H9 (cell line): Measurements from ENCODE around the gene PALD1. TPM values are rescaled to one million over a fixed set of nuclear protein-coding genes. Genes with fewer than 3 reads are reported as not detected.

Experiments used
- DNase-seq: peaks from one replicate; pipeline ENCODE4 v3.0.0-alpha.2; 2017
- H2AFZ ChIP-seq: one replicate; pipeline ENCODE4 v1.6.1; 2013; ENCODE audit warnings: mild to moderate bottlenecking, low read length, control low read depth, moderate library complexity
- H2AK5ac ChIP-seq: 2 replicates; pipeline ENCODE4 v1.6.1; 2013; ENCODE audit warnings: low read length, control low read depth, mixed read lengths; ENCODE audit not compliant: insufficient read length
- H2BK120ac ChIP-seq: one replicate; pipeline ENCODE4 v1.6.1; 2013; ENCODE audit warnings: low read depth, mild to moderate bottlenecking, low read length, control low read depth, inconsistent platforms; ENCODE audit not compliant: poor library complexity, severe bottlenecking
- H2BK12ac ChIP-seq: 2 replicates; pipeline ENCODE4 v1.6.1; 2013; ENCODE audit warnings: low read length, control low read depth, mixed read lengths, low read depth; ENCODE audit not compliant: insufficient read length
- H2BK15ac ChIP-seq: 2 replicates; pipeline ENCODE4 v1.6.1; 2013; ENCODE audit warnings: low read depth, low read length, control low read depth
- H2BK20ac ChIP-seq: one replicate; pipeline ENCODE4 v1.6.1; 2013; ENCODE audit warnings: low read depth, mild to moderate bottlenecking, low read length, control low read depth, inconsistent platforms; ENCODE audit not compliant: poor library complexity, severe bottlenecking
- H2BK5ac ChIP-seq: 2 replicates; pipeline ENCODE4 v1.6.1; 2013; ENCODE audit warnings: low read length, control low read depth, mixed read lengths; ENCODE audit not compliant: insufficient read length
- H3K14ac ChIP-seq: 2 replicates; pipeline ENCODE4 v1.6.1; 2013; ENCODE audit warnings: low read length, control low read depth; ENCODE audit not compliant: insufficient read depth
- H3K18ac ChIP-seq: 2 replicates; pipeline ENCODE4 v1.6.1; 2013; ENCODE audit warnings: low read depth, mild to moderate bottlenecking, mixed read lengths, low read length, control low read depth; ENCODE audit not compliant: insufficient read length
- H3K23ac ChIP-seq: 2 replicates; pipeline ENCODE4 v1.6.1; 2013; ENCODE audit warnings: low read length, control low read depth, mixed read lengths, low read depth; ENCODE audit not compliant: insufficient read length
- H3K23me2 ChIP-seq: 2 replicates; pipeline ENCODE4 v1.6.1; 2013; ENCODE audit warnings: low read depth, mild to moderate bottlenecking, mixed read lengths, low read length, control low read depth; ENCODE audit not compliant: insufficient read length, poor library complexity, severe bottlenecking
- H3K27ac ChIP-seq: 2 replicates; pipeline ENCODE4 v1.5.1; 2013; ENCODE audit warnings: low read length, control low read depth, mixed read lengths, low read depth; ENCODE audit not compliant: insufficient read length
- H3K27me3 ChIP-seq: 2 replicates; pipeline ENCODE4 v1.6.1; 2013; ENCODE audit warnings: low read length, control low read depth, inconsistent platforms; ENCODE audit not compliant: insufficient read depth
- H3K4ac ChIP-seq: 2 replicates; pipeline ENCODE4 v1.6.1; 2013; ENCODE audit warnings: low read depth, mild to moderate bottlenecking, control low read depth, inconsistent platforms, low read length, moderate library complexity
- H3K4me1 ChIP-seq: 2 replicates; pipeline ENCODE4 v1.6.1; 2013; ENCODE audit warnings: low read length, control low read depth, inconsistent platforms; ENCODE audit not compliant: insufficient read depth
- H3K4me2 ChIP-seq: 2 replicates; pipeline ENCODE4 v1.6.1; 2013; ENCODE audit warnings: low read length, control low read depth, mixed read lengths; ENCODE audit not compliant: insufficient read length, insufficient read depth
- H3K56ac ChIP-seq: 2 replicates; pipeline ENCODE4 v1.6.1; 2013; ENCODE audit warnings: low read depth, mild to moderate bottlenecking, mixed read lengths, low read length, control low read depth; ENCODE audit not compliant: insufficient read length
- H3K79me1 ChIP-seq: 2 replicates; pipeline ENCODE4 v1.6.1; 2013; ENCODE audit warnings: low read depth, mild to moderate bottlenecking, moderate library complexity, low read length, control low read depth, inconsistent platforms; ENCODE audit not compliant: insufficient read depth, poor library complexity, severe bottlenecking
- H3K79me2 ChIP-seq: 2 replicates; pipeline ENCODE4 v1.6.1; 2013; ENCODE audit warnings: low read length, control low read depth, inconsistent platforms; ENCODE audit not compliant: insufficient read depth
- H3K9ac ChIP-seq: 2 replicates; pipeline ENCODE4 v1.6.1; 2013; ENCODE audit warnings: low read length, control low read depth, mixed read lengths; ENCODE audit not compliant: insufficient read length; ENCODE audit errors: extremely low read depth
- H3K9me3 ChIP-seq: one replicate; pipeline ENCODE4 v1.6.1; 2013; ENCODE audit warnings: low read depth, low read length, inconsistent platforms; ENCODE audit not compliant: control insufficient read depth
- H3T11ph ChIP-seq: one replicate; pipeline ENCODE4 v1.6.1; 2013; ENCODE audit warnings: mild to moderate bottlenecking, low read length, control low read depth, inconsistent platforms
- H4K20me1 ChIP-seq: one replicate; pipeline ENCODE4 v1.6.1; 2013; ENCODE audit not compliant: control insufficient read depth, insufficient read length, insufficient read depth
- H4K5ac ChIP-seq: 2 replicates; pipeline ENCODE4 v1.6.1; 2013; ENCODE audit warnings: low read depth, mild to moderate bottlenecking, mixed read lengths, low read length, control low read depth; ENCODE audit not compliant: insufficient read length
- H4K8ac ChIP-seq: replicated peaks from 2 replicates; pipeline ENCODE4 v1.6.1; 2013; ENCODE audit warnings: low read length, control low read depth, mixed read lengths, low read depth; ENCODE audit not compliant: insufficient read length
- H4K91ac ChIP-seq: 2 replicates; pipeline ENCODE4 v1.6.1; 2013; ENCODE audit warnings: low read depth, mild to moderate bottlenecking, moderate library complexity, mixed read lengths, low read length, control low read depth; ENCODE audit not compliant: insufficient read length
- H3K27ac Mint-ChIP-seq, 3 experiments: 2 replicates in 2 of 3; 3 replicates in 1 of 3; pipeline ENCODE4 v1.8.0; 2020 to 2021; ENCODE audit warnings: mixed read lengths in 3 of 3, mild to moderate bottlenecking in 1 of 3, moderate library complexity in 1 of 3
- H3K27me3 Mint-ChIP-seq: 2 replicates; pipeline ENCODE4 v1.8.0; 2021; ENCODE audit warnings: low read depth, mild to moderate bottlenecking, moderate library complexity, mixed read lengths
- H3K36me3 Mint-ChIP-seq, 3 experiments: 2 replicates in 2 of 3; 3 replicates in 1 of 3; pipeline ENCODE4 v1.8.0; 2020 to 2021; ENCODE audit warnings: low read depth in 3 of 3, mixed read lengths in 3 of 3; ENCODE audit not compliant: insufficient read depth in 1 of 3
- H3K4me1 Mint-ChIP-seq, 2 experiments: 2 replicates each; pipeline ENCODE4 v1.8.0; 2020; ENCODE audit warnings: mixed read lengths in 2 of 2
- H3K4me3 Mint-ChIP-seq, 2 experiments: 2 replicates in 1 of 2; 3 replicates in 1 of 2; pipeline ENCODE4 v1.8.0; 2020 to 2021; ENCODE audit warnings: mild to moderate bottlenecking in 2 of 2, mixed read lengths in 2 of 2, moderate library complexity in 1 of 2
- H3K9me3 Mint-ChIP-seq, 2 experiments: 2 replicates in 1 of 2; 3 replicates in 1 of 2; pipeline ENCODE4 v1.8.0; 2020; ENCODE audit warnings: mild to moderate bottlenecking in 2 of 2, mixed read lengths in 2 of 2, moderate library complexity in 1 of 2
- WGBS: extraction: QIAGEN DNeasy Blood & Tissue Kit; methylation state at CpG from one replicate; pipeline ENCODE4 v1.1.7; 2013; ENCODE audit warnings: missing lambda C conversion rate, low lambda C conversion rate, mixed read lengths; ENCODE audit not compliant: insufficient read length; ENCODE audit errors: extremely low coverage; 5-methylcytosine and 5-hydroxymethylcytosine counted together
- total RNA-seq: library from RNA; stranded (reverse); gene quantifications from 2 replicates; pipeline ENCODE4 v1.2.1, GENCODE V29; 2021
- TF ChIP-seq, protein P1 (sequence below): fragments of 200-600 bp; sonication (generic); conservative IDR thresholded peaks from 3 replicates; pipeline ENCODE4 v1.8.0; 2021; ENCODE audit warnings: antibody characterized with exemption, mild to moderate bottlenecking

The PALD1 gene
- total RNA-seq, 1 experiment from 2014 or later, result 21.1 TPM

DNA sequence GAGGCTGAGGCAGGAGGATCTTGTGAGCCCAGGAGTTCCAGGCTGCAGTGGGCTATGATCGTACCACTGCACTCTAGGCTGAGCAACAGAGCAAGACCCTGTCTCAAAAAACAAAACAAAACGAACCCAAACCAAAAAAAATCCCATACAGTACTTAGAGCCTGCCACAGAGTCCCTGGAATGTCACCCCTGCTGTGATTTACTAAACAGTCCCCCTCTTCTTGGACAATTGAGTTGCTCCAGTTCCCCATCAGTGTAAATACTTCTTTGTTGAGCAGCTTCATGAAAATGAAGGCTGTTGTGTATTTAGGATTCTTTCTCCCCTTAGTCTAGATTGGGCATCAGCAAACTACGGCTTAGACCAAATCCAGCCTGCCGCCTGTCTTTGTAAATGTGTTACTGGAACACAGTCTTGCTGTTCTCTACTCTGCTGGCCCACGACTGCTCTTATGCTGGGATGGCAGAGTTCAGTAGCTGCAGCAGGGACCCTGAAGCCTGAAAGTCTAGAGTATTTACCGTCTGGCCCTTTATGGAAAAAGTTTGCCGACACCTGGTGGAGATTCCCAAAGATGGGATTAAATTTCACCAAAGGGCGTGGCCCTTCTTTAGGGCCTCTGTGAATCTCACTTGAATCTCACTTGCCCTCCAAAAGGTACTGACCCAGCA lies 57.8 kb downstream of the PALD1 start:
- H3K18ac ChIP-seq, result no peak overlapping the region
- H3K9ac ChIP-seq, result no peak overlapping the region
- H3K9me3 Mint-ChIP-seq, result no peaks in the 10 kb centered on the region
- no peaks in the 10 kb centered on the region for H3K79me1 ChIP-seq
- H4K5ac ChIP-seq, result no peak overlapping the region
- H3K27me3 Mint-ChIP-seq, result no peaks in the 10 kb centered on the region
- no peaks in the 10 kb centered on the region; the same call in 1 of the 2 replicates for H3K4me1 ChIP-seq
- no peak overlapping the region for H3K14ac ChIP-seq
- H3K27ac Mint-ChIP-seq, result peak overlapping the region in 2 of 3 experiments; percentile 76 to 89; a peak in 3 of 7 replicates
- WGBS, result no CpG with 5 or more reads among the region's 8 CpGs
- H3K79me2 ChIP-seq, result no peaks in the 10 kb centered on the region
- DNase-seq, result no peak
- H3K27me3 ChIP-seq, result no peaks in the 10 kb centered on the region
- no peak overlapping the region for H2BK5ac ChIP-seq
- H3K4me1 Mint-ChIP-seq, result peaks cover 10 to 12% of the 10 kb centered on the region in 2 experiments
- no peaks in the 10 kb centered on the region for H3K23me2 ChIP-seq
- H3K56ac ChIP-seq, result no peak overlapping the region
- no peak overlapping the region for H2BK12ac ChIP-seq
- peaks cover 3% of the 10 kb centered on the region for H4K20me1 ChIP-seq
- H3K36me3 Mint-ChIP-seq, result peaks cover 0 to 9% (median 5%) of the 10 kb centered on the region in 3 experiments; a peak in 5 of 7 replicates
- no peak overlapping the region for H4K91ac ChIP-seq
- H3K4me2 ChIP-seq, result no peak overlapping the region
- no peak overlapping the region for H3K23ac ChIP-seq
- TF ChIP-seq, protein P1, sequence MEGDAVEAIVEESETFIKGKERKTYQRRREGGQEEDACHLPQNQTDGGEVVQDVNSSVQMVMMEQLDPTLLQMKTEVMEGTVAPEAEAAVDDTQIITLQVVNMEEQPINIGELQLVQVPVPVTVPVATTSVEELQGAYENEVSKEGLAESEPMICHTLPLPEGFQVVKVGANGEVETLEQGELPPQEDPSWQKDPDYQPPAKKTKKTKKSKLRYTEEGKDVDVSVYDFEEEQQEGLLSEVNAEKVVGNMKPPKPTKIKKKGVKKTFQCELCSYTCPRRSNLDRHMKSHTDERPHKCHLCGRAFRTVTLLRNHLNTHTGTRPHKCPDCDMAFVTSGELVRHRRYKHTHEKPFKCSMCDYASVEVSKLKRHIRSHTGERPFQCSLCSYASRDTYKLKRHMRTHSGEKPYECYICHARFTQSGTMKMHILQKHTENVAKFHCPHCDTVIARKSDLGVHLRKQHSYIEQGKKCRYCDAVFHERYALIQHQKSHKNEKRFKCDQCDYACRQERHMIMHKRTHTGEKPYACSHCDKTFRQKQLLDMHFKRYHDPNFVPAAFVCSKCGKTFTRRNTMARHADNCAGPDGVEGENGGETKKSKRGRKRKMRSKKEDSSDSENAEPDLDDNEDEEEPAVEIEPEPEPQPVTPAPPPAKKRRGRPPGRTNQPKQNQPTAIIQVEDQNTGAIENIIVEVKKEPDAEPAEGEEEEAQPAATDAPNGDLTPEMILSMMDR, result no peak
- H4K8ac ChIP-seq, result no peak overlapping the region
- no peaks in the 10 kb centered on the region for H3K9me3 ChIP-seq
- H2BK20ac ChIP-seq, result no peak overlapping the region
- H3K4ac ChIP-seq, result no peak overlapping the region
- no peak overlapping the region for H2BK120ac ChIP-seq
- no peak overlapping the region for H2BK15ac ChIP-seq
- H2AFZ ChIP-seq, result no peak overlapping the region
- H3K4me3 Mint-ChIP-seq, result no peak overlapping the region
- no peak overlapping the region for H3K27ac ChIP-seq
- H3T11ph ChIP-seq, result no peak overlapping the region
- H2AK5ac ChIP-seq, result no peak overlapping the region
